HepG2 (cell line): ENCODE measurements around the gene MGLL.

Source experiments
- FOXA1 ChIP-seq, 2 experiments: fragments of 450-650 bp in 1 of 2; sonication (generic) in 1 of 2; formaldehyde crosslinking in 1 of 2; IDR thresholded peaks; 2 replicates each; pipeline versions ENCODE4 v1.4.0 to v1.6.1; 2016 to 2020; ENCODE audit warnings: missing genetic modification reagents in 1 of 2
- FOXK2 ChIP-seq: fragments of 450-650 bp; IDR thresholded peaks from 2 replicates; pipeline ENCODE4 v1.6.1; 2016
- HNF4A ChIP-seq: sonication (generic); formaldehyde crosslinking; IDR thresholded peaks from 2 replicates; pipeline ENCODE4 v1.4.0; 2020; ENCODE audit warnings: missing genetic modification reagents
- NR1H2 ChIP-seq: sonication (generic); formaldehyde crosslinking; IDR thresholded peaks from 2 replicates; pipeline ENCODE4 v1.8.1; 2022; ENCODE audit warnings: low read depth, missing genetic modification reagents, borderline replicate concordance
- POLR2AphosphoS5 ChIP-seq: IDR thresholded peaks from 2 replicates; pipeline ENCODE4 v1.6.1; 2012; ENCODE audit warnings: low read depth, low read length
- TCF7 ChIP-seq: sonication (generic); IDR thresholded peaks from 2 replicates; pipeline ENCODE4 v1.6.1; 2016; ENCODE audit warnings: antibody characterized with exemption, low read depth
- ZBTB8A ChIP-seq: sonication (generic); formaldehyde crosslinking; IDR thresholded peaks from 2 replicates; pipeline ENCODE4 v1.4.0; 2020; ENCODE audit warnings: mild to moderate bottlenecking, low read depth, missing genetic modification reagents, borderline replicate concordance
- ZEB1 ChIP-seq: IDR thresholded peaks from 2 replicates; pipeline ENCODE4 v1.6.1; 2012; ENCODE audit warnings: mild to moderate bottlenecking, low read depth, inconsistent platforms; ENCODE audit not compliant: insufficient replicate concordance
- TF ChIP-seq, protein P1 (sequence below): sonication (generic); formaldehyde crosslinking; IDR thresholded peaks from 2 replicates; pipeline ENCODE4 v1.8.1; 2022; ENCODE audit warnings: mild to moderate bottlenecking, missing genetic modification reagents
- TF ChIP-seq, protein P2 (sequence below): sonication (generic); formaldehyde crosslinking; IDR thresholded peaks from 2 replicates; pipeline ENCODE4 v1.5.0; 2020; ENCODE audit warnings: mild to moderate bottlenecking, missing genetic modification reagents, moderate library complexity
- TF ChIP-seq, protein P3 (sequence below), 2 experiments: sonication (generic) in 1 of 2; formaldehyde crosslinking in 1 of 2; IDR thresholded peaks; 2 replicates each; pipeline versions ENCODE4 v1.4.0 to v1.6.1; 2016 to 2020; ENCODE audit warnings: borderline replicate concordance in 1 of 2, low read depth in 1 of 2, mild to moderate bottlenecking in 1 of 2, missing genetic modification reagents in 1 of 2
- TF ChIP-seq, protein P4 (sequence below): sonication (generic); formaldehyde crosslinking; IDR thresholded peaks from 2 replicates; pipeline ENCODE4 v1.5.0; 2020; ENCODE audit warnings: mild to moderate bottlenecking, missing genetic modification reagents

DNA sequence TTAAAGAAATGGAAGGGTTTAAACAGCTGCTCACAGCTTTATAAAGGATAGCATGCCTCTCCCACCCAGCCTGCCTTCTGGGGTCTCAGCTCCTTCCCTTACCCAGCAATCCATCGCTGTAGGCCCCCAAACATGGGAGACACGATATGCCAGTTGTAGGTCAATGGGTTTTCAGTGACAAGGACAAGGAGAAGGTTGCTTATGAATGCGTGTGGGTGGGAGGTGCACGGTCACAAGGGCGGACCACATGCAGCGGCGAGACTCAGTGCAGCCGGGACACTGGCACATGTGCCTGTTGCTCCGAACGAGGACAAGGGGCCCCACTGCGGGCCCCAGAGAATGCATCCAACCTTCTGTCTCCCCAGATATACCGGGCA is 67.0 kb downstream of the MGLL start:
- TF ChIP-seq NR1H2 (CRISPR knock-in tag) (no peak), ZEB1 (no peak), FOXK2 (no peak), HNF4A (no peak), TCF7 (no peak), POLR2AphosphoS5 (no peak), FOXA1 (IDR thresholded peaks at IDR 0.05) (no peak), FOXA1 (CRISPR knock-in tag; IDR thresholded peaks at IDR 0.05) (no peak), ZBTB8A (CRISPR knock-in tag) (no peak)
- TF ChIP-seq, protein P1, sequence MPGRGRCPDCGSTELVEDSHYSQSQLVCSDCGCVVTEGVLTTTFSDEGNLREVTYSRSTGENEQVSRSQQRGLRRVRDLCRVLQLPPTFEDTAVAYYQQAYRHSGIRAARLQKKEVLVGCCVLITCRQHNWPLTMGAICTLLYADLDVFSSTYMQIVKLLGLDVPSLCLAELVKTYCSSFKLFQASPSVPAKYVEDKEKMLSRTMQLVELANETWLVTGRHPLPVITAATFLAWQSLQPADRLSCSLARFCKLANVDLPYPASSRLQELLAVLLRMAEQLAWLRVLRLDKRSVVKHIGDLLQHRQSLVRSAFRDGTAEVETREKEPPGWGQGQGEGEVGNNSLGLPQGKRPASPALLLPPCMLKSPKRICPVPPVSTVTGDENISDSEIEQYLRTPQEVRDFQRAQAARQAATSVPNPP (CRISPR knock-in tag), result no peak
- TF ChIP-seq, protein P2, sequence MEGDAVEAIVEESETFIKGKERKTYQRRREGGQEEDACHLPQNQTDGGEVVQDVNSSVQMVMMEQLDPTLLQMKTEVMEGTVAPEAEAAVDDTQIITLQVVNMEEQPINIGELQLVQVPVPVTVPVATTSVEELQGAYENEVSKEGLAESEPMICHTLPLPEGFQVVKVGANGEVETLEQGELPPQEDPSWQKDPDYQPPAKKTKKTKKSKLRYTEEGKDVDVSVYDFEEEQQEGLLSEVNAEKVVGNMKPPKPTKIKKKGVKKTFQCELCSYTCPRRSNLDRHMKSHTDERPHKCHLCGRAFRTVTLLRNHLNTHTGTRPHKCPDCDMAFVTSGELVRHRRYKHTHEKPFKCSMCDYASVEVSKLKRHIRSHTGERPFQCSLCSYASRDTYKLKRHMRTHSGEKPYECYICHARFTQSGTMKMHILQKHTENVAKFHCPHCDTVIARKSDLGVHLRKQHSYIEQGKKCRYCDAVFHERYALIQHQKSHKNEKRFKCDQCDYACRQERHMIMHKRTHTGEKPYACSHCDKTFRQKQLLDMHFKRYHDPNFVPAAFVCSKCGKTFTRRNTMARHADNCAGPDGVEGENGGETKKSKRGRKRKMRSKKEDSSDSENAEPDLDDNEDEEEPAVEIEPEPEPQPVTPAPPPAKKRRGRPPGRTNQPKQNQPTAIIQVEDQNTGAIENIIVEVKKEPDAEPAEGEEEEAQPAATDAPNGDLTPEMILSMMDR (CRISPR knock-in tag), result no peak
- TF ChIP-seq, protein P3, sequence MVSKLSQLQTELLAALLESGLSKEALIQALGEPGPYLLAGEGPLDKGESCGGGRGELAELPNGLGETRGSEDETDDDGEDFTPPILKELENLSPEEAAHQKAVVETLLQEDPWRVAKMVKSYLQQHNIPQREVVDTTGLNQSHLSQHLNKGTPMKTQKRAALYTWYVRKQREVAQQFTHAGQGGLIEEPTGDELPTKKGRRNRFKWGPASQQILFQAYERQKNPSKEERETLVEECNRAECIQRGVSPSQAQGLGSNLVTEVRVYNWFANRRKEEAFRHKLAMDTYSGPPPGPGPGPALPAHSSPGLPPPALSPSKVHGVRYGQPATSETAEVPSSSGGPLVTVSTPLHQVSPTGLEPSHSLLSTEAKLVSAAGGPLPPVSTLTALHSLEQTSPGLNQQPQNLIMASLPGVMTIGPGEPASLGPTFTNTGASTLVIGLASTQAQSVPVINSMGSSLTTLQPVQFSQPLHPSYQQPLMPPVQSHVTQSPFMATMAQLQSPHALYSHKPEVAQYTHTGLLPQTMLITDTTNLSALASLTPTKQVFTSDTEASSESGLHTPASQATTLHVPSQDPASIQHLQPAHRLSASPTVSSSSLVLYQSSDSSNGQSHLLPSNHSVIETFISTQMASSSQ (IDR thresholded peaks at IDR 0.05; ENCODE audit: low read depth), result no peak
- TF ChIP-seq, protein P3 (CRISPR knock-in tag; IDR thresholded peaks at IDR 0.05; ENCODE audit: borderline replicate concordance), result no peak
- TF ChIP-seq, protein P4, sequence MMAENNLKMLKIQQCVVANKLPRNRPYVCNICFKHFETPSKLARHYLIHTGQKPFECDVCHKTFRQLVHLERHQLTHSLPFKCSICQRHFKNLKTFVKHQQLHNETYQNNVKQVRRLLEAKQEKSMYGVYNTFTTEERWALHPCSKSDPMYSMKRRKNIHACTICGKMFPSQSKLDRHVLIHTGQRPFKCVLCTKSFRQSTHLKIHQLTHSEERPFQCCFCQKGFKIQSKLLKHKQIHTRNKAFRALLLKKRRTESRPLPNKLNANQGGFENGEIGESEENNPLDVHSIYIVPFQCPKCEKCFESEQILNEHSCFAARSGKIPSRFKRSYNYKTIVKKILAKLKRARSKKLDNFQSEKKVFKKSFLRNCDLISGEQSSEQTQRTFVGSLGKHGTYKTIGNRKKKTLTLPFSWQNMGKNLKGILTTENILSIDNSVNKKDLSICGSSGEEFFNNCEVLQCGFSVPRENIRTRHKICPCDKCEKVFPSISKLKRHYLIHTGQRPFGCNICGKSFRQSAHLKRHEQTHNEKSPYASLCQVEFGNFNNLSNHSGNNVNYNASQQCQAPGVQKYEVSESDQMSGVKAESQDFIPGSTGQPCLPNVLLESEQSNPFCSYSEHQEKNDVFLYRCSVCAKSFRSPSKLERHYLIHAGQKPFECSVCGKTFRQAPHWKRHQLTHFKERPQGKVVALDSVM (CRISPR knock-in tag), result no peak
